ENCODE measurements around the gene OBSCN.

DNA sequence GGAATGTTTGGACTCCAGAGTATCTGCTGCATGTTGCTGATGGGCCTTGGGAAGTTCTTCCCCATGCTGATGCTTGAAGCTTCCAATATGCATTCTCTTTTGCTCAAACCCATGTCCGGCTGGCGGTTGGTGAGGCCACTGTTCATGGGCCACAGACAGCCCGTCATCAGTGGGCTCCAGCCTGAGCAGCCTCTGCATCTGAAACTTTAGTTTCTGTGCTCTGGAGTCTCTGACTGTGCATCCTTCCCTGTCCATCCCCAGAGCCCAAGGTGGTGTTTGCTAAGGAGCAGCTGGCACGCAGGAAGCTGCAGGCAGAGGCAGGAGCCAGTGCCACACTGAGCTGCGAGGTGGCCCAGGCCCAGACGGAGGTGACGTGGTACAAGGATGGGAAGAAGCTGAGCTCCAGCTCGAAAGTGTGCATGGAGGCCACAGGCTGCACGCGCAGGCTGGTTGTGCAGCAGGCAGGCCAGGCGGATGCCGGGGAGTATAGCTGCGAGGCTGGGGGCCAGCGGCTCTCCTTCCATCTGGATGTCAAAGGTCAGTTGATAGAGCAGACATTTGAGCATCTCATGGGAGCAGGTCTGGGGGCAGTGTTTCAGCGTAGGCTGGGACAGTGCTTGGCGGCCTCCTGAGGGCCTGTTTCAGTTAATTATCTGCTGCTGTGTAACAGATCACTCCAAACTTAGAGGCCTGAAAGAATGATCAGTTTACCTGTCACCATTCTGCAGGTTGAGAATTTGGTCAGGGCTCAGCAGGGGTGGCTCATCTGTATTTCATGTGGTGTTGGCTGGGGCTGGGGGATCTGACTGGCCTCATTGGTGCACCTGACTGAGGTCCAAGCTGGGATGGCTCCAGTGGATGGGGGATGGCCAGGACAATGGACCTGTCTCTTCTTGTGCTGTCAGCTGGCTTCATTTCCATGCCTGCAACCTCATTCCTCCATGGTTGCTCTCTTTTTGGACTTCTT lies 16.6 kb downstream of the OBSCN start:
- no peak for TF ChIP-seq EZH2 (IDR thresholded peaks at IDR 0.05; ENCODE audit: borderline replicate concordance, low read length)
- TF ChIP-seq, protein P1, sequence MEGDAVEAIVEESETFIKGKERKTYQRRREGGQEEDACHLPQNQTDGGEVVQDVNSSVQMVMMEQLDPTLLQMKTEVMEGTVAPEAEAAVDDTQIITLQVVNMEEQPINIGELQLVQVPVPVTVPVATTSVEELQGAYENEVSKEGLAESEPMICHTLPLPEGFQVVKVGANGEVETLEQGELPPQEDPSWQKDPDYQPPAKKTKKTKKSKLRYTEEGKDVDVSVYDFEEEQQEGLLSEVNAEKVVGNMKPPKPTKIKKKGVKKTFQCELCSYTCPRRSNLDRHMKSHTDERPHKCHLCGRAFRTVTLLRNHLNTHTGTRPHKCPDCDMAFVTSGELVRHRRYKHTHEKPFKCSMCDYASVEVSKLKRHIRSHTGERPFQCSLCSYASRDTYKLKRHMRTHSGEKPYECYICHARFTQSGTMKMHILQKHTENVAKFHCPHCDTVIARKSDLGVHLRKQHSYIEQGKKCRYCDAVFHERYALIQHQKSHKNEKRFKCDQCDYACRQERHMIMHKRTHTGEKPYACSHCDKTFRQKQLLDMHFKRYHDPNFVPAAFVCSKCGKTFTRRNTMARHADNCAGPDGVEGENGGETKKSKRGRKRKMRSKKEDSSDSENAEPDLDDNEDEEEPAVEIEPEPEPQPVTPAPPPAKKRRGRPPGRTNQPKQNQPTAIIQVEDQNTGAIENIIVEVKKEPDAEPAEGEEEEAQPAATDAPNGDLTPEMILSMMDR (IDR thresholded peaks at IDR 0.05; ENCODE audit: low read length) = no peak
